Measurements from ENCODE around the gene PSMD1. TPM values are rescaled to one million over a fixed set of nuclear protein-coding genes. Genes with fewer than 3 reads are reported as not detected.

The PSMD1 gene
- total RNA-seq = 10 to 100 TPM; 47.3 to 55.2 (median 52.3) TPM

GRCh38 chr2:231056453-231057416 lies at the start of gene PSMD1:
PSMD1 (plus strand) TSS chr2:231056867; CDS start chr2:231057026, 159 bp downstream.
- Histone ChIP-seq H3K27me3 (no peaks in the 10 kb centered on the region), H3K27ac (replicated peaks in 1 of 4) (peak within 1 kb of the TSS; percentile 87 to 91 (median 89)), H3K4me1 (peaks cover 23 to 49% (median 44%) of the 10 kb centered on the region in 4 donors), H3K36me3 (peaks cover 0 to 6% (median 4%) of the 10 kb centered on the region in 4 donors), H3K4me3 (peak within 1 kb of the TSS; percentile 74 to 100 (median 90)), H3K9me3 (no peaks in the 10 kb centered on the region)
- intact Hi-C loops (cut with DNase I) = no loop called here
- peak; percentile 70 to 85 for TF ChIP-seq POLR2AphosphoS5 (IDR thresholded peaks at IDR 0.05)
- peak; percentile 94 to 98 (median 97) for TF ChIP-seq CTCF (IDR thresholded peaks at IDR 0.05)
- no peak for TF ChIP-seq EP300 (IDR thresholded peaks at IDR 0.05)
- TF ChIP-seq POLR2A (IDR thresholded peaks at IDR 0.05; ENCODE audit: low read depth) = no peak
- peak; percentile 98 for DNase-seq (ENCODE audit: extremely low spot score)
- WGBS = under 1% methylated on average over 23 of the region's 73 CpGs

GRCh38 chr2:231007286-231008098 lies 49.2 kb upstream of the PSMD1 start:
- 79% methylated on average over 8 of the region's 10 CpGs for WGBS

GRCh38 chr2:231008131-231008530 lies 48.5 kb upstream of the PSMD1 start:
- no peak overlapping the region for H3K27ac ChIP-seq (replicated peaks in 1 of 4)
- intact Hi-C loops (cut with DNase I) = no loop called here
- no peak for DNase-seq (ENCODE audit: extremely low spot score)
- H3K27me3 ChIP-seq = peaks cover 0 to 15% (median 0%) of the 10 kb centered on the region in 4 donors
- no peaks in the 10 kb centered on the region for H3K36me3 ChIP-seq
- 84% methylated on average over 5 of the region's 6 CpGs for WGBS
- no peak overlapping the region for H3K4me3 ChIP-seq
- H3K4me1 ChIP-seq = no peaks in the 10 kb centered on the region
- no peaks in the 10 kb centered on the region for H3K9me3 ChIP-seq
- TF ChIP-seq CTCF (IDR thresholded peaks at IDR 0.05) (no peak), POLR2AphosphoS5 (IDR thresholded peaks at IDR 0.05) (no peak), POLR2A (IDR thresholded peaks at IDR 0.05; ENCODE audit: low read depth) (no peak), EP300 (IDR thresholded peaks at IDR 0.05) (no peak)

More at GRCh38 chr2:231007286-231008098, 49.2 kb upstream of the PSMD1 start:
- DNase-seq (ENCODE audit: extremely low spot score) = no peak
- H3K4me3 ChIP-seq = no peak overlapping the region
- intact Hi-C loops (cut with DNase I) = no loop called here
- peaks cover 0 to 21% (median 0%) of the 10 kb centered on the region in 4 donors for H3K27me3 ChIP-seq
- H3K9me3 ChIP-seq = no peaks in the 10 kb centered on the region
- H3K36me3 ChIP-seq = no peaks in the 10 kb centered on the region
- TF ChIP-seq CTCF (IDR thresholded peaks at IDR 0.05) (no peak), POLR2A (IDR thresholded peaks at IDR 0.05; ENCODE audit: low read depth) (no peak), EP300 (IDR thresholded peaks at IDR 0.05) (no peak), POLR2AphosphoS5 (IDR thresholded peaks at IDR 0.05) (no peak)
- no peak overlapping the region for H3K27ac ChIP-seq (replicated peaks in 1 of 4)
- H3K4me1 ChIP-seq = no peaks in the 10 kb centered on the region

- Histone ChIP-seq H3K27ac (replicated peaks in 1 of 4) (no peak overlapping the region), H3K4me3 (no peak overlapping the region), H3K9me3 (no peaks in the 10 kb centered on the region), H3K36me3 (no peaks in the 10 kb centered on the region), H3K4me1 (no peaks in the 10 kb centered on the region), H3K27me3 (peaks cover 0 to 10% (median 0%) of the 10 kb centered on the region in 4 donors)
- no peak for DNase-seq (ENCODE audit: extremely low spot score)
- intact Hi-C loops (cut with DNase I) = no loop called here
- no peak for TF ChIP-seq EP300 (IDR thresholded peaks at IDR 0.05)
- WGBS = 70% methylated on average over 13 of the region's 14 CpGs
Observed at GRCh38 chr2:231009236-231009919, 47.3 kb upstream of the PSMD1 start.

Measured in esophagus muscularis mucosa (tissue), 4 donors.